ENCODE measurements around the gene BRAP.
"Not testable (repeated sequence)": the region's sequence is repeated elsewhere in the genome, so short reads cannot be mapped to it uniquely, and the experiment has no call there.

The BRAP gene

DNA sequence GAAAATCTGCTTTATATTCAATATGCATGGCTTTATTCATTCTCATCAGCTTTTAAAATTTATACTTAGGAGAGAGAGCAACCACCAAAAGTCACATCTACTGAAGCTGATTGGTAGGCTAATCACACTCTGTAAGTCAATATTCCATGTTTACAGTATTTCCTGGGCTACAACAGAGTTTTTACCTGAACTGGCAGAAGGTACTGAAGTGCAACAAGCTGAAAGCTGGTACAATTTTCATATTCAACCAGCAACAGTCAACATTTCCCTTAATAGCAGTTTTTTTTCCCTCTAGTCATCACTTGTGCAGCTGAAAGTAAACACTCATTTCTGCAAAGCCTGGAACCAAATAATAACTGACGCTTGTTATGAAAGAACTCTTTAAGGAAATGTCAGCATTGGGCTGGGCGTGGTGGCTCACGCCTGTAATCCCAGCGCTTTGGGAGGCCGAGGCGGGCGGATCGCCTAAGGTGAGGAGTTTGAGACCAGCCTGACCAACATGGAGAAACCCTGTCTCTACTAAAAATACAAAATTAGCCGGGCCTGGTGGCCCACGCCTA lies 12.9 kb downstream of the BRAP start:
- DNase-seq: no peak

DNA sequence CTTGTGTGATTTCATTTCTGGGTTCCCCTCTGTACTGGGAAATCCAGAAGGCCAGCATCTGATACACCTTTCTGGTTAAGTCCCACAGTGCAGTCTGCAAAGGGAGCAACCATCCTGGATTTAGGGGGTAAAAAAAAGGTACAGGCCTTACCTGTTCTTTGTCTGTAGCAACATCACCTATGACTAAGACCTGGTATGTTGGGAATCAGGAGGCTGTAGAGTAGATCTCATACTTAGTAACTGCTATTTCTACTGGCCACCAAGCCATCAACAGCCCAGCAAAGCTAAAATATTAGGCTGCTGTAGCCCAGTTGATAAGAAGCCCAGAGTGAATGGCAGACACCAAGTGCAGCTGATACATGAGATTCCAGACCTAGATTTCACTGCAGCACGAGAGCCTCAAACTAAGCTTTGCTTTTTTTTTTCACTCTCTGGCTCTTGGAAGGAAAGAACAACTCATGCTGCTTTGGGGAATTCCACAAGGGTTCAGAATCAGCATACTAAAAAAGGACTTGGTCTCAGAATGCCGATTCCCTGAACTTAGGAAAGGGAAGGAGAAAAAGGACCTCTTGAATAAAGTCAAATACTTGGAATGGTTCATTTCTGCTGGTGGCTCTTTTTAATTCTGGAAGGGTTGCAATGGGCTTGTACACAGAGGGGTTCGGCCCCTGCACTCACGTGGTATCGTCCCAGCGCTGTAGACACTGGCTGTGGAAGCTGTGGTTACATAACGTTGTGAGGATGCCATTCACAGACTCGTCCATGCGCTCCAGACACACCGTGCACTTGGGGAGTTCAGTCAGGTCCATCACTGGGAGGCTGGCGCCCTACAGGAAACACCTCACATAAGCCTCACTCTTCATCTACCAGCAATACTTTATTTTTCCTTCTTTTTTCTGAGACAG lies 20.5 kb downstream of the BRAP start:
- no peak for DNase-seq

DNA sequence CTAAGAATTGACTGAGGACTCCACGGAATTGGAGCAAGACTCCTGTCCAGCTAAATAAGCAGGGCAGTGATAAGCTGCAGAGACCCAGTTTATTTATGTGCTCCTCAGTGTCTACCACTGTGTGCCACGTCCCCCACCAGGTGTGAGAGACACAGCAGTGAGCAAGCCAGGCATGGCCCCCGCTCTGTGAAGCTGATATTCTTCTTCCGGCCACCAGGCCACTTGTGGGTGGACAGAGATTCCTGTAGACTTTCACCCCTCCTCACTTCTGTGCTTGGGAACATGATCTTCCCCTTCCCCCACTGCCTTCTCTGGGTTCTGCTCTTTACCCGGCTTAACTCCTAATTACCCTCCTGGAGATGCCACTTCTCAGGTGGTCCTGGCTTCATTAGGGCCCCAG lies 21.3 kb downstream of the BRAP start:
- no peak for DNase-seq

DNA sequence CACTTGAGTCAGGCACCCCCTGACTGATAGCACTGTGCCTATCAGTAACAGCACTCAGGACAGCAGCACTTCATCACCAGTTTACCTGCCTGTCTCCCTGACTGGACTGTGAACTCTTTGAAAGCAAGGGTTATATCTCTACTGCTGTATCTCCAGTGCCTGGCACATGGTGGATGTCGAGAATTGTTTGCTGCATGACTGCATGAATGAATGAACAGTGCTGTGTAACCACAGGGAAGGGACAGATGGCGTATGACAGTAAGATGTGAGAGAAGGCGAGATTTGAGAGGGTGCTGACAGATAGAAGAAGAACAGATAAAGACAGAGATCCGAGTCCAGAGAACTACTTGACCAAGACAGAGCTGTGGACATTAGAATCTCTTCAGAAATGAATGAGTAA lies 29.7 kb downstream of the BRAP start:
- DNase-seq: no peak

DNA sequence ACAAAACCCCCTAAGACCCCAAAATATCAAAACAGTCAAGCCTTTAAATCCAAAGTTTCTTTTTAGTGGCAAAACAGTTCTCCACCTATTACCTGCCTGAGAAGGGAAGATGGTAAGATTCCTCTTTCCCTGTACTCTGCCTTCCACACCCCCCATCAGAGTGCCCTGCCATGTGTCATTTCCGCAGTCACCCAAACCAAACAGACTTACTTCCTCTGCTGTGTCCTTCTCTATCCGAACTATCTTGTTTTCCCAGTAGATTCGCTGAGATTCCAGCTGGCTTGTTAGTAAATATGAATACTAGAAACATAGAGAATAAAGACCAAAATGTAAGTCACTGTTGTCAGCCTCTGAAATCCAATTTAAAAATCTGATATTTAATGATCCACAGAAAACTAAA lies 30.4 kb downstream of the BRAP start:
- DNase-seq: no peak

DNA sequence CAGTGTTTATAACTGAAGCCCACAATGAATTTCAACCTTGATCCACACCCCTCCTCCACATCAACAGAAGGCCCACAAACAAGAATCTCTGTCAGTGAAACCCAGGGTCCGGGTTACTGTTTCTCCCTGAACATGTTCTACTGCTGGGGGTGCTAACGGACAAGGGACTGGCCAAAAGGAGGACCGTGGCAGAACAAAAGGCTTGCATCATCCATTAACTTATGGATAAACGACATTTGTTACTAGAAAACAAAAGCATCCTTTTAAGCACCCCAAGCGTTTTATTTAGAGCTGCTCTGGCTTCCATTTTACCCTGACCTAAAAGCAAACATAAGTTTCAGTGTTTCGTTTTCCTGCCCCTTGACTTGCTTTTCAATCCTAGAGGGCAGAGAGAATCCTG lies 32.2 kb downstream of the BRAP start:
- DNase-seq: no peak

DNA sequence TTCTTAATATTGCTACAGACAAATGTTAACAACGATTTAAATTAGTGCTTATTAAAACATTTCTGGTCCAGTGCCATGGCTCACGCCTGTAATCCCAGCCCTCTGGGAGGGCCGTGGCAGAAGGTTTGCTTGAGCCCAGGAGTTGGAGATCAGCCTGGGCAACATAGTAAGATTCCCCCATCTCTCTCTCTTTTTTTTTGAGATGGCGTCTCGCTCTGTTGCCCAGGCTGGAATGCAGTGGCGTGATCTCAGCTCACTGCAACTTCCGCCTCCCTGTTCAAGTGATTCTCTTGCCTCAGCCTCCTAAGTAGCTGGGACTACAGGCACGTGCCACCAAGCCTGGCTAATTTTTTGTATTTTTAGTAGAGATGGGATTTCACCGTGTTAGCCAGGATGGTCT lies 33.2 kb downstream of the BRAP start:
- DNase-seq: not testable (repeated sequence)

DNA sequence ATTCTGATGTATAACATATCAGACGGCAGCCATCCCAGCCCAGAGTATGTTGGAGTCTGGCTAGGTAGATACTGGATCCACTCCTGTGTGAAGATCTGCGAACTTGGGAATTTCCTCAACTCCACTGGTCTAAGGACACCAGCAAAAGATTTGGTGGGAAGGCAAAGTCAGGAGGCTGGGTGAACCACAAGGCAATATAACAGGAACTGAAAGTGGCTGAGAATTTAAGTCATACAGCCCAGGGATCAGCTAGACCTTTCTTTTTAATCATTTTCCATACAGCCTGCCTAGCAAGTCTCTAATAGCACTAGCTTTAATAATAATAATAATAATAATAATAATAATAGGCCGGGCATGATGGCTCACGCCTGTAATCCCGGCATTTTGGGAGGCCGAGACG lies 34.8 kb downstream of the BRAP start:
- DNase-seq: no peak

DNA sequence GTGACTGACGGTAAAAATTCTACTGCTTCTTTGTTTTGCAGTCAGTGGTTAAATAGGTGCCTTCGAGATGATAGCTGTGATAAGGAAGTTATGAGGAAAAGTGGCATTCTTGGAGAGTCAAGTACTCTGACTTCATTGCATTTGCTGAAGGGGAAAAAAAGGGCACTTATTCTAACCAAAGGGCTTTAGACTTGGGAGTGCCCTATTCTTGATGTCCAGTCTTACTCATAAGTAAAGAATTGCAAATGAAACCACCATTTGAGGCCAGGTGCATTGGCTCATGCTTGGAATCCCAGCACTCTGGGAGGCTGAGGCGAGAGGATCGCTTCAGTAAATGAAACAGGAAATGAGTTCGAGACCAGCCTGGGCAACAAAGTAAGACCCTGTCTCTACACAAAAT lies 40.3 kb downstream of the BRAP start:
- DNase-seq: no peak

DNA sequence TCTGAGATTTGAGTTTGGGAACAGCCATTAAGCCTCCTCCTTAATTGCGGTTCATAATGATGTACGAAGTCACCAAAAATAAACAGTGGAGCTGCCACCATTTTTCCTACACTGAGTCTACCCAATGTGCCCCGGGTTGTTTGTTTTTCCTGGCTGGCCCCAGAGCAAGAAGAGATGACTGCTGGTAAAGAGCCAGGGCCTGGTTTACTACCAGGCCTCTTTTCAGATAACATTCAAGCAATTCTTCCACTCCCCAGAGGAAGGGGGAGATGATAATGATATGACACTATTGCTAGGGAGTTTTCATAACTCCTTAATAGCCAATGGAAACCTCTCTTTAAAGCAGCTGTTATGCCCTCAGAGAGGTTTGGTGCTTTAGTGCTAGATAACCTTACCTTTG lies 42.3 kb downstream of the BRAP start:
- no peak for DNase-seq

DNA sequence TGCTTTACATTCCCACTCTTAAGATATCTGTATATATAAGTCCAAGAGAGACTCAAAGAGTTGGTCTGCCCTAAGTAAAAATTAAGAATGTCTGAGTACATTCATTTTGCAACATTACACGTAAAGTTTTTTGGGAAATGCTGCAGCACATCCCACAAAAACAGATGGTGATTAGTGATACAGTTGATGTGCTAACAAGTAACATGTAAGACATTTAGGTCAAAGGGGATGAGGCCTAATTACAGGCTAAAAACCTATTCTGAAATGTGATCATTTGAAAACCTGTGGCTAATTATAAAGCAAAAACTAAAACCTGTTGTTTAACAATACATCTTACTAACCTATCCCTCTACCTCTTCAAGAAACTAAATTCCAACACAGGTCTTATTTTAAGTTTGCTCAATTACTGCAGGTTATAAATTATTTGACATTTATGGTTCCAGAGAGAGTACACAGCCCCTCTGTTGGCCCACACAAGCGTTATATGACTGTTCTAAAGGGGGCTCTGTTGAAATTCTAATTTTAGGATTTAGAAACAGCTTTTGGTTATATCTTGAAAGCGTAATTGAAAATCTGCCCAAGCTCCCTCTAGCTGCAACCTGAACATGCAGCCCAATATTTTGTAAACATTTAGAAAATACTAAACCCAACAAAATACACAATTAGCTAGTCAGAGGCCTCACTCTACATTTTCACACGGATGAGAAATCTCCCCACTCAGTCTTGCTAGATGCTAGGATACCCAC lies 42.9 kb downstream of the BRAP start:
- no peak for DNase-seq

DNA sequence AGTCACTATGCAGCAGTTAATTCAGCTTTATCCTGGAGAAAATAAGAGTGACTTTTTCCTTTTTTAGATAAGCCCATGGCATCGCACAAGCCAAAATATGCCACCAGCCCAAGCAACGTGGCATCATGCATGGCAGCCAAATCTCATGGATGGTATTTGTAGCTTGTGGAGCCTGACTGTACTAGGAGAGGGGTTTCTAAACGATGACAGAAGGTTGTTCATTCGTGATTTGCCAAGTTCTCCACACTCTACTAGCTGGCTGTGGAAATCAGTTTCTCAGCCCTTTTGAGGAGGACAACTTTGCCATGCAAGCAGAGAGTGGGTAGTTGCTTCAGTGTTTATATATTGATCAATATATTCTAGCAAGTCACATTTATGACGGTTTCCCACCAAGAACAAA lies 45.2 kb downstream of the BRAP start:
- DNase-seq: no peak

DNA sequence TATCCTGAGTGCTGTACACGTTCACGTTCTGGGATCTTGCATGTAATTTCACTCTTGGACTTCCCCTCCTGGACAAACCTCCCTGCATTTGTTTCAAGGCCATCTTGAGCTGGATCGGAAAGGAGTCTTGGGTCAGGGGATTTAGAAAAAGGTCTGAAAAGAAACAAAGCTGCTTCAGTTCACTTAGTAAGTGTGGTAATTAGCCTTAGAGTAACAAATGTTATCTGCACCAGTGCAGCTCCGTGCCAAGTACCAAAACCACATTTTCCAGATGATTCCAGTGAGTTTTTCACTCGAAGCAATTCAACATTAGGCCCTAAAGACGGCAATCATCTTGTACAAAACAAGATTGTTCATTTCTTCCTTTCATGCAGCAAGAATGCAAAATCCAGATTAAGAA lies 47.2 kb downstream of the BRAP start:
- DNase-seq: no peak

DNA sequence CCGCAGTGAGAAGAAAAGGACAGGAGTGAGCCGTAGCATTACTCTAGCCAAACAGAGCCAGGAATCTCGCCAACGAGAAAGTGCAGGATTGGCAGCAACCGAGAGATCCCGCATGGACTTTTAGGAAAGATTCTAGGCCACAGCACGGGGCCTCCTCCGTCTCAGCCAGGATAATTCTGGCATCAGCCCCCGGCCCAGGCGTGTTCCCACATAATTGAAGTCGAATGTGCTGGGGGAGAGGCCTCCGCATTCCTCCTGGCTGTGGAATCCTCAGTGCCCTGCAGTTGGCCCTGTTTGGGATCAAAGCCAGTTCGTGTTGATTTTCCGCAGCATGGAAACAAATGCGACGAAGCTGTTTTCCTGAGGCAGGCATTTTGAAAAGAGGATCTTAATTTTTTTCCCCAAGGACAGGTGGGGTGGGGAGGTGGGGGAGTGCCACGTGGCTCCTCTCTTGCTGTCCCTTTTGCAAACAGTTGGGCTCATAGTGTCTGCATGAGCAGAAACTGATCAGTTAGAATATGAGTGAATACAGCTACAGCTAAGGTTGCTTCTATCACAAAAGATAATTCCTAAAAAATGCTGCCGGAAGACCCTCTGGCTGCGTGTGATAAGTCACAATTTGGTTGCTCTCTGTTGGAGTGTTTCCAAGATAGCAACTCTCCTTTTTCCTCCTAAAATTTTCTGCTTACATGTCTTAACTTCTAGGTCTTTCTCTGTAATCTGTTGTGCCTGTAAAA lies 49.4 kb downstream of the BRAP start:
- no peak for DNase-seq

DNA sequence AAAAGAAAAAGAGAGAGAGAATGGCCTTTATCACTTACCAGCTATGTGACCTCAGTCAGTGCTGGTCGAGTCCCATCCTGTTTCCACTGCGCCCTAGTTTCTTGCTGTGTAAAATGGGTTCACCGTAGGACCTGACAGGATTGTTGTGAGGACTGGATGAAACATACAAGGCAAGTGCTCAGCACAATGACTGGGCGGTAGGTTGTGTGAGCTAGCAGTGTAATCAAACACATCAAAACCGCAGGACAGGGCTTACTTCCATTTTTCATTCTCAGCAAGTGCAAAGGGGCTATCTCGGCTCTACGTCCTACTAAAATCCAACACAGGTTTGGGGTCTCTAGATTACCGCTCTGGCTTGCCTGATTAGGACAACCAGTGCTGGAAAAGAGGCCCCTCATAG lies 50.2 kb downstream of the BRAP start:
- DNase-seq: no peak

DNA sequence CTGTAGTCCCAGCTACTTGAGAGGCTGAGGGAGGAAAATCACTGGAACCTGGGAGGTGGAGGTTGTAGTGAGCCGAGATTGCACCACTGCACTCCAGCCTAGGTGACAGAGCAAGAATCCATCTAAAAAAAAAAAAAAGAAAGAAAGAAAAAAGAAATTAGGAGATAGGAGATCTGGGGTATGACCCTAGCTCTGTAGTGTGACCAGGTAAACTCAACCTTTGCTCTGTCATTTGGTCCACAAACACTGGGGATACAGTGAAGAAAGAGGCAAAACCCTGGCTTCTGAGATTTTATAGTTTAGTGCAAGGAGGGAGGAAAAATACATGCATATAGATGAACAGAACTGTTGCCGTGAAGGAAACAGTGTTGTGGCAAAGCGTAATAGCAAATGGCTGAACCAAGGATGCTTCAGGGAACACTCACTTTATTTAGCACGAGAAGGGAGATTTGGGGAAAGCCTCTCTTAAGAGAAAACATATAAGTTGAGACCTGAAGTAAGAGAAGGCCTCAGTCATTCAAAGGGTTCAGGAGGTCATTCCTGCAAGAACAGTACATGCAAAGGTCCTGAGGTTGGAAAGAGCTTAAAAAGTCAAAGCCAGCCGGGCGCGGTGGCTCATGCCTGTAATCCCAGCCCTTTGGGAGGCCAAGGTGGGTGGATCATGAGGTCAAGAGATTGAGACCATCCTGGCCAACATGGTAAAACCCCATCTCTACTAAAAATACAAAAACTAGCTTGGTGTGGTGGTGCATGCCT lies 57.1 kb downstream of the BRAP start:
- DNase-seq: no peak

DNA sequence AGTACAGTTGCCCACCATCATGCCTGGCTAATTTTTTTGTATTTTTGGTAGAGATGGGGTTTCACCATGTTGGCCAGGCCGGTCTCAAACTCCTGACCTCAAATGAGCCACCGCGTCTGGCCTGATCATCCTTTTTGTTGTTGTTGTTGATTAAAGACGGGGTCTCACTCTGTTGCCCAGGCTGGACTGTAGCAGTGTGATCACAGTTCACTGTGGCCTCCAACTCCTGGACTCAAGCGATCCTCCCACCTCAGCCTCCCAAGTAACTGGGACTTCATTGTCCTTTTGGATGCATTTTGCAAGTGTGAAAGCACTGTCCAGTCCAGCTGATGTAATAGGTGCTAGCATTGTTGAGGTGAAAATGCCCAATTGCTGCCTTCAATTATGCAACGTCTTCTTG lies 59.5 kb downstream of the BRAP start:
- DNase-seq: no peak

DNA sequence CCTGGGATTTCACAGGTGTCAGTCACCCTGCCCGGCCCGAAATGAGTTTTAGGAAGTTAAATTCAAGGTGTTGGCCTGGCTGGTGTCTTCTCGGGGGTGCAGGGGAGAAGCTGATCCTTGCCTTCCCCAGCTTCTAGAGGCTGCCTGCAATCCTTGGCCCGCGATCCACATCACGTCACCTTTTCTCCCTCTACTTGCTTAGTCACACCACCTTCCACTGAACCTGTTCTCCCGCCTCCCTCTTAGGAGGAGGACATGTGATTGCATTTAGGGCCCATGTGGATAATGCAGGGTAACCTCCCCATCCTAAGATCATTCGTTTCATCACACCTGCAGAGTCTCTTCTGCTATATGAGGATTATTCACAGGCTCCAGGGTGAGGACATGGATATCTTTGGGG lies 61.2 kb downstream of the BRAP start:
- no peak for DNase-seq

DNA sequence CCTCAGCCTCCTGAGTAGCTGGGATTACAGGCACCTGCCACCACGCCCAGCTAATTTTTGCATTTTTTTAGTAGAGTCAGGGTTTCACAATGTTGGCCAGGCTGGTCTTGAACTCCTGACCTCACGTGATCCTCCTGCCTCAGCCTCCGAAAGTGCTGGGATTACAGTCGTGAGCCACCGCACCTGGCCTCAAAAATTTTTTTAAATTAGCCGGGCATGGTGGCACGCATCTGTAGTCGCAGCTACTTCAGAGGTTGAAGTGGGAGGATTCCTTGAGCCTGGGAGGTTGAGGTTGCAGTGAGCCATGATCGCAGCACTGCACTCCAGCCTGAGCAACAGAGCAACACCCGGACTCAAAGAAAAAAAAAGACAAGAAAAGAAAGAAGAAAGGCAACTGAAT lies 67.9 kb downstream of the BRAP start:
- not testable (repeated sequence) for DNase-seq

DNA sequence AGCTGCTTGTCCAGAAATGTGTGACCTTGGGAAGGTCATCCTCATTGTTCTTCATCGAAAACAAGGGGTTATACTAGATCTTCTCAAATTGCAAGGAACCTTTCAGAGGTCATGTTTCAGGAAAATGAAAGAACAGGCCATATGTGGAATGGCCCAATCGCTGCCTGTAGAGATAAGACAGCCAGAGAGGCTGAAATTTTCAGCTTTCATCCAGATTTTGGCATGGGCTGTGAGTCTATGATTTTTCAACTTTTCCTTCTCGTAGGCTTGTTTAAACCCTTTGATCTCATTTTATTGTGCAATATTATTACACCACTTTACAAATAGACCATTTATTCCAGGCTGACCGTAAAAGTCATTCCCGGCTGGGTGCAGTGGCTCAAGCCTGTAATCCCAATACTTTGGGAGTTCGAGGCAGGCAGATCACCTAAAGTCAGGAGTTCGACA lies 69.6 kb downstream of the BRAP start:
- no peak for DNase-seq

DNA sequence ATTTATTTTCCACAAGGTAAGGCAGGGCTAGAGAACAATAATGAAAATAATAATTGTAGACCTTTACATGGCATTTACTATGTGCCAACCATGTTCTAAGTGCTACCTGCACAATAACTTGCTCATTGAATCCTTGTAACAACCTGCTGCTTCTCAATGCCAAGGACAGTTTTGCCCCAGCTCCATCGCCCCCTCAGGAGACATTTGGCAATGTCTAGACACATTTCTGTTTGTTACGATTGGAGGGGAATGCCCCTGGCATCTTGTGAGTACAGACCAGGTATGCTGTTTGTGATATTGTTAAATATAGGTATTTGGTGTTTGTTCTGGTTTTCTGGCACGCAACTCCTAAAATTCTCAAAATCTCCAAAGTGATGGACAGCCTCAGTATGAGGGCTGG lies 78.5 kb downstream of the BRAP start:
- DNase-seq: no peak

DNA sequence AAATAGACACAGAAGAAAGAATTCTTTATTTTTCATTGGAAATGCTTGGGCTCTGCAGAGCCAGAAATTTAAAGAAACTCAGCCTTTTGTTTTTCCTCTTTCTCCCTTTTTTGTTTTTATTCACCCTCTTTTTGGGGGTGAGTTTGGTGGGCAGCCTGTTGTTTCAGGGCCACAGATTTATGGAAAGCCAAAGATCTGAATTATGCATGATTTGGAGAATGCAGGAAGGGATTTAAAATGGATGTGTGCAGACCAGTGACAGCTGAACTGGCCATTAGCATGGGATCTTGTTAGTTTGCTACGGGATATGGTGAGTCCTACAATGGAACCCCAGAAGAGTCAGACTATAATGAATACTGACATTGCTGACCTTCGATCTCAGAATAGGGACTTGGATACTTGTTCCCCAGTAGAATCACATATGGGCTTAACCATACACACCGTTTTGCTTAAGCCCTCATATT lies 79.0 kb downstream of the BRAP start:
- no peak for DNase-seq

All from effector CD4-positive, alpha-beta T cell (primary cell).